ENCODE results near the gene LRRC7.

DNA sequence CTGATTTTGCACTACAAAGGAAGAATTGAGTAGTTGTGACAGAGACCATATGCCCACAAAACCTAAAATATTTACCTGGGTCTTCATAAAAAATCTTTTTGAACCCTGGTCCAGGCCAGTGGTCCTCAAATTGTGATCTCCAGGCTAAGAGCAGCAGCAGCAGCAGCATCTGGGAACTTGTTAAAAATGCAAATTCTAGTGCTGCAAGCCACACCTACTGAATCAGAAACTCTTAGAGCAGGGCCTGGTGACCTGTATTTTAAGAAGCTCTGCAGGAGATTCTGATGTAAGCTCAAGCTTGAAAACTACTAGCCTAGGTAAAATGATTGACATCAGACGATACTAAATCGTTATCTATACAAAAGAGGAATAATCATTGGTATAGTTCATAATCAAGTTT lies 112.2 kb downstream of the LRRC7 start:
- TF ChIP-seq POLR2AphosphoS5 (IDR thresholded peaks at IDR 0.05; ENCODE audit: low read depth, low read length) (no peak), EZH2phosphoT487 (IDR thresholded peaks at IDR 0.05; ENCODE audit: borderline replicate concordance, low read depth) (no peak), TAF1 (IDR thresholded peaks at IDR 0.05; ENCODE audit: borderline replicate concordance, low read depth, low read length) (no peak), MXI1 (IDR thresholded peaks at IDR 0.05; ENCODE audit: low read depth, low read length) (no peak), EP300 (IDR thresholded peaks at IDR 0.05; ENCODE audit: borderline replicate concordance in 1 of 2, low read depth in 1 of 2, low read length in 1 of 2) (no peak), GABPA (IDR thresholded peaks at IDR 0.05; ENCODE audit: low read depth) (no peak), SMC3 (IDR thresholded peaks at IDR 0.05; ENCODE audit: low read depth, low read length) (no peak), GATA2 (CRISPR knock-in tag; IDR thresholded peaks at IDR 0.05) (no peak), FOSL2 (IDR thresholded peaks at IDR 0.05; ENCODE audit: borderline replicate concordance, low read depth) (no peak)
- TF ChIP-seq, protein P1, sequence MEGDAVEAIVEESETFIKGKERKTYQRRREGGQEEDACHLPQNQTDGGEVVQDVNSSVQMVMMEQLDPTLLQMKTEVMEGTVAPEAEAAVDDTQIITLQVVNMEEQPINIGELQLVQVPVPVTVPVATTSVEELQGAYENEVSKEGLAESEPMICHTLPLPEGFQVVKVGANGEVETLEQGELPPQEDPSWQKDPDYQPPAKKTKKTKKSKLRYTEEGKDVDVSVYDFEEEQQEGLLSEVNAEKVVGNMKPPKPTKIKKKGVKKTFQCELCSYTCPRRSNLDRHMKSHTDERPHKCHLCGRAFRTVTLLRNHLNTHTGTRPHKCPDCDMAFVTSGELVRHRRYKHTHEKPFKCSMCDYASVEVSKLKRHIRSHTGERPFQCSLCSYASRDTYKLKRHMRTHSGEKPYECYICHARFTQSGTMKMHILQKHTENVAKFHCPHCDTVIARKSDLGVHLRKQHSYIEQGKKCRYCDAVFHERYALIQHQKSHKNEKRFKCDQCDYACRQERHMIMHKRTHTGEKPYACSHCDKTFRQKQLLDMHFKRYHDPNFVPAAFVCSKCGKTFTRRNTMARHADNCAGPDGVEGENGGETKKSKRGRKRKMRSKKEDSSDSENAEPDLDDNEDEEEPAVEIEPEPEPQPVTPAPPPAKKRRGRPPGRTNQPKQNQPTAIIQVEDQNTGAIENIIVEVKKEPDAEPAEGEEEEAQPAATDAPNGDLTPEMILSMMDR (IDR thresholded peaks at IDR 0.05), result no peak
- TF ChIP-seq, protein P2, sequence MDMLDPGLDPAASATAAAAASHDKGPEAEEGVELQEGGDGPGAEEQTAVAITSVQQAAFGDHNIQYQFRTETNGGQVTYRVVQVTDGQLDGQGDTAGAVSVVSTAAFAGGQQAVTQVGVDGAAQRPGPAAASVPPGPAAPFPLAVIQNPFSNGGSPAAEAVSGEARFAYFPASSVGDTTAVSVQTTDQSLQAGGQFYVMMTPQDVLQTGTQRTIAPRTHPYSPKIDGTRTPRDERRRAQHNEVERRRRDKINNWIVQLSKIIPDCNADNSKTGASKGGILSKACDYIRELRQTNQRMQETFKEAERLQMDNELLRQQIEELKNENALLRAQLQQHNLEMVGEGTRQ (IDR thresholded peaks at IDR 0.05; ENCODE audit: borderline replicate concordance, low read depth, low read length), result no peak

All from SK-N-SH (cell line).